ENCODE results near the gene TRIM2.

- TF ChIP-seq, protein P1, sequence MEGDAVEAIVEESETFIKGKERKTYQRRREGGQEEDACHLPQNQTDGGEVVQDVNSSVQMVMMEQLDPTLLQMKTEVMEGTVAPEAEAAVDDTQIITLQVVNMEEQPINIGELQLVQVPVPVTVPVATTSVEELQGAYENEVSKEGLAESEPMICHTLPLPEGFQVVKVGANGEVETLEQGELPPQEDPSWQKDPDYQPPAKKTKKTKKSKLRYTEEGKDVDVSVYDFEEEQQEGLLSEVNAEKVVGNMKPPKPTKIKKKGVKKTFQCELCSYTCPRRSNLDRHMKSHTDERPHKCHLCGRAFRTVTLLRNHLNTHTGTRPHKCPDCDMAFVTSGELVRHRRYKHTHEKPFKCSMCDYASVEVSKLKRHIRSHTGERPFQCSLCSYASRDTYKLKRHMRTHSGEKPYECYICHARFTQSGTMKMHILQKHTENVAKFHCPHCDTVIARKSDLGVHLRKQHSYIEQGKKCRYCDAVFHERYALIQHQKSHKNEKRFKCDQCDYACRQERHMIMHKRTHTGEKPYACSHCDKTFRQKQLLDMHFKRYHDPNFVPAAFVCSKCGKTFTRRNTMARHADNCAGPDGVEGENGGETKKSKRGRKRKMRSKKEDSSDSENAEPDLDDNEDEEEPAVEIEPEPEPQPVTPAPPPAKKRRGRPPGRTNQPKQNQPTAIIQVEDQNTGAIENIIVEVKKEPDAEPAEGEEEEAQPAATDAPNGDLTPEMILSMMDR (IDR thresholded peaks at IDR 0.05) = no peak
- no peak for TF ChIP-seq POLR2A (IDR thresholded peaks at IDR 0.05)
Observed at GRCh38 chr4:153212736-153213135, 8.5 kb downstream of the TRIM2 start.

All from adrenal gland (tissue), 5 donors.